GM18498 (cell line): ENCODE measurements around the gene LPAR1.

Experiments used
- ATAC-seq: cut with Tn5 transposase; IDR thresholded peaks from one replicate; pipeline ENCODE4 v1.9.1; 2021; ENCODE audit warnings: mild to moderate bottlenecking, moderate library complexity; ENCODE audit not compliant: unreplicated experiment

The LPAR1 gene

GRCh38 chr9:111003182-111003581, 35.1 kb downstream of the LPAR1 start:
- no peak for ATAC-seq

- no peak for ATAC-seq
These were observed 36.7 kb downstream of the LPAR1 start for GRCh38 chr9:111001526-111001925.

GRCh38 chr9:111000202-111000601, 38.1 kb downstream of the LPAR1 start:
- no peak for ATAC-seq

GRCh38 chr9:110999379-110999778, 38.9 kb downstream of the LPAR1 start:
- no peak for ATAC-seq

- ATAC-seq, result no peak
These were observed 40.4 kb downstream of the LPAR1 start for GRCh38 chr9:110997847-110998246.

GRCh38 chr9:110996436-110997220, 41.6 kb downstream of the LPAR1 start:
- no peak for ATAC-seq

- ATAC-seq, result no peak
These were observed 42.6 kb downstream of the LPAR1 start for GRCh38 chr9:110995420-110996340.

- peak; percentile 59 for ATAC-seq
These were observed 43.5 kb downstream of the LPAR1 start for GRCh38 chr9:110994771-110995241.

GRCh38 chr9:110990481-110990880, 47.8 kb downstream of the LPAR1 start:
- no peak for ATAC-seq

- no peak for ATAC-seq
These were observed 51.7 kb downstream of the LPAR1 start for GRCh38 chr9:110986529-110986928.

GRCh38 chr9:110984890-110985437, 53.3 kb downstream of the LPAR1 start:
- no peak for ATAC-seq

- ATAC-seq, result no peak
These were observed 58.0 kb downstream of the LPAR1 start for GRCh38 chr9:110980261-110980660.

GRCh38 chr9:110979636-110980035, 58.6 kb downstream of the LPAR1 start:
- no peak for ATAC-seq

- no peak for ATAC-seq
These were observed 59.8 kb downstream of the LPAR1 start for GRCh38 chr9:110978516-110978915.

GRCh38 chr9:110977259-110977709, 61.0 kb downstream of the LPAR1 start:
- ATAC-seq, result no peak

- ATAC-seq, result no peak
These were observed 62.3 kb downstream of the LPAR1 start for GRCh38 chr9:110975969-110976368.

GRCh38 chr9:110975278-110975677, 63.0 kb downstream of the LPAR1 start:
- no peak for ATAC-seq

GRCh38 chr9:110971705-110972104, 66.6 kb downstream of the LPAR1 start:
- ATAC-seq, result no peak

GRCh38 chr9:110971234-110971633, 67.0 kb downstream of the LPAR1 start:
- no peak for ATAC-seq

- no peak for ATAC-seq
These were observed 68.3 kb downstream of the LPAR1 start for GRCh38 chr9:110969971-110970386.

GRCh38 chr9:110968096-110968495, 70.2 kb downstream of the LPAR1 start:
- ATAC-seq, result no peak
